ENCODE measurements around the gene CRIP2.

CRIP2 gene

GRCh38 chr14:105489542-105490266, 15.1 kb downstream of the CRIP2 start:
- DNase-seq, result peak; percentile 97

DNA sequence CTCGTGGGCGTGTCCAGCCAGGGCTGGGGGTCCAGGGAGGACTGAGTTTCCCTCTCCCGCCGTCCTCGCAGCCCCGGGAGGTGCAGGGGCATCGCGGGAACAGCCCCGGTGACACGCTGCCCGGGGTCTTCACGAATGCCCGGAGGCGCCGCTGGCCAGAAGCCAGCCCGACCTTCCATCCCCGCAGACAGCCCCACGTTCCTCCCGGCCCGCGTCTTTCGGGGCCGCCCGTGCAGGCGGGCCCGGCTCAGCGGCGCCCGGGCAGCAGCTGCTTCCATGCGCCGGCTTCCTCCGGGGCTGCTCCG, 15.6 kb downstream of the CRIP2 start:
- DNase-seq, result no peak

DNA sequence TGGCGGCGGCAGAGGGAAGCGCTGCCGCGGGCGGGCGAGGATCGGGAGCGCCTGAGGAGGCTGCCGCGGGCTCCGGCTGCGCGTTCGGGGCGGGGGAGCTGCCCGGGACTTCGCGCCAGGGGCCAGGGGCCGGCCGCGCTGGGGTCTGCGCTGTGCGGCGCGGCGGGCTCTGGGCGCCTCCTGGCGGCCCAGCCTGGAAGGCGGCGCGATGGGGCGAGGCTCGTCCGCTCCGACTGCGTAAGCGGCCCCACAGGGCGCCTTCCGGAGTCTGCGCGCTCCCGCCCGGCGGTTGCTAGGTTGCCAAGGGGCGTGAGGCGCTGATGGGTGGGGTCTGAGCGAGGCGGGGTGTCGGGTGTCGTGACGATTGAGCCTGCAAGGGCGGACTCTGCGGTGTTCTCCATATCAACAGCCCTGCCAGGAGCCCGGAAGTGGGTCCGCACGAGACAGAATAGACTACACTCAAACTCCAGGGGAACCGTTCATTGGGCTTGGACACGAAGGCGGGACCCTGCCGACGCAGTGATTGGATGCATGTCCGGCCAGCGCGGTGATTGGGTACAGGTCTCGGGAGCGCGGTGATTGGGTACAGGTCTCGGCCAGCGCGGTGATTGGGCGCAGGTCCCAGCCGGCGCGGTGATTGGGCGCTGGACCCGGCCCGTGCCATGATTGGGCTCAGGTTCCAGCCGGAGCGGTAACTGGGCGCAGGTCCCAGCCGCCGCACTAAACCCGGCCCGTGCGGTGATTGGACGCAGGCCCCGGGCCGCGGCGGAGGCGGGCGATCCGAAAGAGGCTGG, 16.1 kb downstream of the CRIP2 start, which contains the start of gene TEDC1:
Gene TEDC1 (plus strand): TSS at position 675 of the 794 bp plus-strand sequence. CDS start 130 bp downstream, outside the sequence.
- DNase-seq, result peak; percentile 100

- DNase-seq, result peak; percentile 52
Observed at GRCh38 chr14:105491366-105491973, 16.8 kb downstream of the CRIP2 start.

- no peak for DNase-seq
Observed at GRCh38 chr14:105492031-105492970, 17.7 kb downstream of the CRIP2 start.

- DNase-seq, result no peak
Observed at GRCh38 chr14:105492971-105493871, 18.6 kb downstream of the CRIP2 start.

DNA sequence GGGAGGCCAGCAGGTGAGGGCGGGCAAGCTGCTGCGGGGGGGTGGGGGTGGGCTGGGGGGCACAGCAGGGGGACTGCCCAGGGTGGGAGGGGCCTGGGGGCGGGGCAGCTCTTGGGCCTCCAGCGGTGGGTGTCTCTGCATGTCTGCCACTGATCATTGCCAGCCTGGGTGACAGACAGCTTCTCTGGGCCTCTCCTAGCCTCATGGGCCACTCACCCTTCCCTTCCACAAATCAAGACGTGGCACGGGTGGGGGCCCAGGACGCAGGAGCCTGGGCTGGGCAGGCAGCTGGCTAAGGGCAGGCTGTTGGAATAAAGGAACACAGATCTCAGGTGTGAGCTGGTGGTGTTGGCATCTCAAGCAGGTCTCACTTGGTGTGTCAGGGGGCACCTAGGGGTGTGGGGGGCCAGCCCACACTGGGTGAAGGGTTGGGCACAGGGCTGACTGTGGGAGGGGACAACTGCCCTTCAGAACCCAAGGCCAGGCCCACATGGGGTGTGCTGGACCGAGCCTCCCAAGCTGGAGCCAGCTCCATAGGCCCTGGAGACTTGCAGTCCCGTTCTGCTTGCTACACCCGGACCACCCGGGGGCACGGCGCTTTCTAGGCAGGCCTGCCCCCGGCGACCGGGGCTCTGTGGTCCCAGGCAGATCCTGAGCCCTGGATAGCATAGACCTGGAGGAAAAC, 19.4 kb downstream of the CRIP2 start:
- DNase-seq, result no peak

DNA sequence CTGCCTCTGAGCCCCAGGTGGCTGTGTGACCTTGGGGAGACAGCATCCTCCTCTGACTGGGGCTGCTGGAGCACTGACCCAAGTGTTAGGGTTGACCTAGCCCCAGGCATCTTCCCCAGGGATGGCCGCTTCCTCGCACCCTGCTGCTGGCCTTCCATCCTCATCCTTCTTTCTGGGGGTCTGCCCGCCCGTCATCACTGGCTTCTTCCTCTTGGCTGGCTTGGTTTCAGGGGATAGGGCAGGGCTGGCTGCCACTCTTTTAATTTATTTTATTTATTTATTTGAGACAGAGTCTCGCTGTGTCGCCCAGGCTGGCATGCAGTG, 19.9 kb downstream of the CRIP2 start:
- DNase-seq, result no peak

GRCh38 chr14:105495101-105495989, 20.7 kb downstream of the CRIP2 start:
- no peak for DNase-seq

GRCh38 chr14:105495990-105496830, 21.6 kb downstream of the CRIP2 start:
- DNase-seq, result no peak

DNA sequence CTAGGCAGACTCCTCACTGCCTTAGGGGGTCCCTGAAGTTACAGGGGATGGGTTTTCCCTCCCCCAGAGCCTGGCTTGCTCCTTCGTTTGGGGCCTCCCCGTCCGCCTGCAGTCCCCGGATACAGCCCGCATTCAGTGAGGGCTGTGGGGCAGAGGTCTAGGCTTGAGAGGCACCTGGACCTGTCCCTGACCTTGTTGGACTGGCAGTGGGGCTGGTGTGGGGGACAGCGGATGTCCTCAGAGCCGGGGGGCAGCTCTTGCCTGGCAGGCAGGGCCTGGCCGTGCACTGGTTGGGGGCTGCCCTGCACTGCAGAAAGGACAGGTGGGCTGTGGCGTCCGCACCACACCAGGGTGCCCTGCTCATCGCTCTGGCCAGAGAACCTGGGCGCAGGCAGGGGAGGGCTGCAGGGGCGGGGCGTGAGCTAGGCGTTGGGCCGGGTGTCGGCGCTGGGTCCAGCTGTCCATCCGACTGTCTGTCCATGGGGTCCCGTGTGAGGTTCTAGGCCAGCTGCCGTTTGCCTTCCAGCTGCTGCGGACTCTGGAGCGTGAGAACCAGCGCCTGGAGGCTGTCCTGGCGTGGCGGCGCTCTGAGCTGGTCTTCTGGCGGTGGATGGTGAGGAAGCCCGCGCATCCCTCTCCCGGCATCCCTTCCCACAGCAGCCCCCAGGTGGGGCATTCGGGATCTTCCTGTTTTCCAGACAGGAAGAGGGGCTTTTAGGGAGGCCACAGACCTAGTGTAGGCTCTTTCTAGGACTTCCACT, 22.4 kb downstream of the CRIP2 start:
- no peak for DNase-seq

DNA sequence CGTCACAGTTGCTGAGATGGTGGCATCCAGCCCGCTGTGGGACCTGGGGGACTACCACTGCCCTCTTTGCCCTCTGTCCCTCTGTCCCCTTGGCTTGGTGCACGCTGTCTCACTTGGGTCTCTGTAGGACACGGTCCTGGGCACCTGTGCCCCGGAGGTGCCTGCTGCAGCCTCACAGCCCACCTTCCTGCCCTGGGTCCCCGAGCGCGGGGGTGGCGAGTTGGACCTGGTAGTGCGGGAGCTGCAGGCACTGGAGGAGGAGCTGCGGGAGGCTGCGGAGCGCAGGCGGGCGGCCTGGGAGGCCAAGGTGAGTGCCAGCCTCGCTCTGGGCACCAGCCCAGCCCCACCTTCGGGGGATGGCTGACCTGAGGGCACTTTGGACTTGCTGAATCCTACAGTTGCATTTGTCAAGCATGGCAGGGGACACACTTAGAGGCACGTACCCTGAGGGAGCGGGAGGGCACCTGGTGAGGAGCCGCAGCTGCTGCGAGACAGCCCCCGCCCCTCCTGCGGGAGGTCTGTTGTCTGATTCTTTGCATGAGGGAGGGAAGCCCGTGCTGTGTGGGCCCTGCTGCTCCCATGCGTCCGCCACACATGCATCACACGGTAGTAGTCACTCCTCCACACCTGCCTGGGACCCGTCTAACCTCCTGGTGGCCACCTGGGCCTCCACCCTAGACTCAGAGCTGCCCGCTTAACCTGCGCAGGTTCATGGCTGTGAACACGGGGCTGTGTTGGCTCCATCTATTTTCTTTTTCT, 23.2 kb downstream of the CRIP2 start:
- no peak for DNase-seq

- DNase-seq, result no peak
Observed at GRCh38 chr14:105498430-105499255, 24.0 kb downstream of the CRIP2 start.

DNA sequence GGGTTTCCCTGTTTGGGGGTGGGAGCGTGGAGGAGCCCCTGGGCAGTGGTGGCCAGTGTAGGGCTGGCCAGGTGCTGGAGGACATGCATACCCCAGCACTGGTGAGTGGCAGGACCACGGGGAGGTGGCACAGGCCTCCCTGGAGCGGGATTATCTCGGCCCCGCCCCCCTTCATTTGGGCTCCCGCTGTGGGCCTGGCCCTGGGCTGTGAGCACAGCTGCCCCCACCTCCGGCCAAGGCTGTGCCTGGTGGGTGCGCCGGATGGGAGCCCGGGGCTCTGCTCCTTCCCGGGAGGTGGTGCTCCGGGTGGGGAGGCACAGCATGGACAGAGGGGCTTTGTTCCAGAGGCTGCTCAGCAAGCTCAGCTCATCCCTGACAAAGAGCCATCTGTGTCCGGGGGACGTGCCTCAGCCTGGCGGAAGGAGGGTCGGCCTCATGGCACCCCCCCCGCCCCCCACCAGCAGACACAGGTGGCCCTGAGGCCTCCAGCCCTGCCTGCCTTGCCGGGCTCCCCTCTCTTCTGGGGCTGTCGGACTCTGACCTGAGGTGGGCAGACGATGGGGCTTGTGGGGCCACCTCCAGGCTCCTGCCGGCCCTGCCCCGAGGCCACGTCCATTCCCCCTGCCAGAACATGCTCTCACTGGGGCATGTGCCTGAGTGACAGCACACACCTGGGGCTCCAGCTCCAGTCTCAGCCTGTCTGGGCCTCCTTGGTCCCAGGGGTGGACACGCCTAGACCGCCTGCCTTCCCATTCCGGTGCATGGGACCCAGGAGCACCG, 24.8 kb downstream of the CRIP2 start:
- DNase-seq, result no peak

DNA sequence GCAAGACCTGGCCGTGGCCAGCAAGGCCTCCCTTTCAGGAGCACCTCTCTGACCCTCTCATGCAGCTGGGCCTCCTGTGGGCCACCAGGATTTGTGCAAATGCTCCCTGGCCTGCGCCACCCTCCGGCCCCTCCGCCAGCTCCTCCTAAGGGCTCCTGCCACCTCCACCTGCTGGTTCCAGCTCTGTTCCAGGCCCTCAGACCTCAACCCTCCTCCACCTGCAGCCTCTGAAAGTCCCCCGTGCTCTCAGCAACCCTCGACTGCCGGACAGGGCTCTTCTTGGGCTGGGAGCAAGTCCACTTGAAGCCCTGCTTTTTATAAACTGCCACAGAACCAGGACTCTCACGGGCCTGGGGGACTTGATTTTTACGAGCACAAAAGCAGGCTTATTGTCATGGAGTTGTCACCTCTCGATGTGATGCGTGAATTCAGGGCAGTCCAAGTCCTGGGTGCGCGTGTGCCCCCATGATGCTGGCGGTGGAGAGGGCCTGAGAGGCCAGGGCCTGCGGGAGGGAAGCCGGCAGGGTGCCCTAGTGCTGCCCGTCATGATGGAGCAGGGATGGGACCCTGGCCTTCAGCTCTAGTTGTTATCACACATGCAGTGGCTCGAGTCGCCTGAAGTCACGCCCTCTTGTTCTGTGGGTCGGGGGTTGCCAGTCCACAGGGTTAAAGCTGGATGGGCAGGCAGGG, 25.6 kb downstream of the CRIP2 start:
- DNase-seq, result no peak

Data from NCI-H226 (cell line).